HG02973 (cell line): ENCODE results near the gene WDFY4.

Experiments
- ATAC-seq: cut with Tn5 transposase; IDR thresholded peaks from one replicate; pipeline ENCODE4 v1.9.1; 2021; ENCODE audit warnings: moderate library complexity; ENCODE audit not compliant: unreplicated experiment

The WDFY4 gene

DNA sequence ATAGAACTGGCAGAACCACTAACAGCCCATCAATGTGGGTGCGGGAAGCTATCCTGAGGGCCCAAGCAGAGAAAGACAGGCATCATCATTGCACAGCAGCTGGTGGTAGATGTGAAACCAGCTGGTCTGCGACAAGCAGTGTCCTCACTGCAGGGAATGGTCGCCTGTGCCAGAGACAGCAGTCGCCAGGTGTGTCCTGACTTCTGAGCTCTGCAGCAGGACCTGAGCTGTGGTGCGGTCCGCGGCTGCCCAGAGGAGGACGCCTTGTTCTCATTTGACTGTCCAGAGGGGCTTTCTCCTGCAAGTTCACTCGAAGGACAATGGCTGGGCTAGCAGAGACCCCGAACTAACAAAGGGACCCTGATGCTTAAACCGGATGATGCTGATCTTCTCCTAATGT is 157.6 kb downstream of the WDFY4 start:
- no peak for ATAC-seq

DNA sequence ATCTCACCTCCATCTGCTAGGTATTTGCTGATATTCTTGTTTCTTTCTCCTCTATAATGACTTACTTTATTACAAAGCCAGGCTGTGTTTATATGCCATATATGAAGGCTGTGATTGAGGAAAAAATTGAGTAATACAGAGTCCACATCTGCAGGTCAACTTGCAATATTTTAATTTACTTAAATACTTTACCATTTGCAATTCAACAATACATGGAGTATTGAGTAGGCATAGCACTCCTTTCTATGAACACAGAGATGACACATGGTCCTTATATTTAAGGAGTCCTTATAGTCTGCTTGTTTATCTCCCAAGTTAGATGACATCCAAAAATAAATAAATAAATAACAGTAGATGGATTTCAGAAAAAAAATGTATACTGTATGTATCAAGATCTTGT is 158.5 kb downstream of the WDFY4 start:
- ATAC-seq = no peak

DNA sequence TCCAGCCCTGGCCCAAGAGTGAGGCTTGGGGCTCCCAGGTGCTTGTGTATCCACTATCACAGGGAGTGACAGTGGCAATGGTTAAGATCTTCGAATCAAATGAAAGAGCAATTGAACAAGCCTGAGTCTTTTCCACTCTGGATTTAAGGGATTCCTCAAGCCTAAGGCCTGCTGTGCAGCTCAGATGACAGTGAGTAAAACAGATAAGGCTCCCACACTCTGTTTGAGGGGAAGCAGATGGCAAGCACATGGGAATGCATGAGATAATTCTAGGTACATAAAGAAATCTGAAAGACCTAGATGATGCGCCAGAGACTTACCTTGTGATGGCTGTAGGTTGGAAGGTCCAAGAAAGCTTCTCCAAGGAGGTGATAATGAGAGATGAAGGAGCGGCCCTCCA is 159.9 kb downstream of the WDFY4 start:
- no peak for ATAC-seq

DNA sequence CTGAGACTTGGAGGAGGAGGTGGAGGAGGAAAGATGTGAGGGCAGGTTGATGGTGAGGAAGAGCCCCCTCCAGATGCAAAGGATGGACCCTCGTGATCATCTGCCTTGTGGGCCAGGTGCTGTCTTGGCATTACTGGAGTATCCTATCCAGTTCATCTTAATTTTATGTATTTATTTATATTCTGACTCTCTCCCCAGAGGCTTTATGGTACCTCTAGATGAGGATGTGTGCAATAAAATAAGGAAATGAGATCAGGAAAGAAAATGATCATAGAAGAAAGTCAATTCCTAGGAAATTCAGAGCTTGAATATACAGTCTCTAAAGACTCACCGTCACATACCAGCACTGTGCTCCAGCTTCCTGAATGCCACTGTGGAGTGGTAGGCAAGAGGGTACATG is 160.8 kb downstream of the WDFY4 start:
- no peak for ATAC-seq

DNA sequence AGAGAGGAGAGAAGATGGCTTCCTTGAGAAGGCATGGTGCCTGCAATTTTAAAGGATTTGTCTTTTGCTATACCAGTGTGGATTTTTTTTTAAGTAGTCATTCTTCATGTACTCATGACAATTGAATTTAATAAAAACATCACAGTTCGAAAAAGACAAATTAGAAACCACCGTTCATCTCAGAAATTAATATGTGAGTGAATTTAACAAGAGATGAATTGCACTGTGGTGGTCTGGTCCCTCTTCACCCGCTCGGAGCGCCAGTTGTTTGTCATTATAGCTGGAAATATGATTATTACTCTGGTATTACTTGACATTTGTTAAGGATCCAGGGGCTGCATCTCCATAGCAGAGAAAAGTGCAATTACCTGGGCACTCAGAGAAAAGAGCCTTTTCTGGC is 163.0 kb downstream of the WDFY4 start:
- no peak for ATAC-seq

DNA sequence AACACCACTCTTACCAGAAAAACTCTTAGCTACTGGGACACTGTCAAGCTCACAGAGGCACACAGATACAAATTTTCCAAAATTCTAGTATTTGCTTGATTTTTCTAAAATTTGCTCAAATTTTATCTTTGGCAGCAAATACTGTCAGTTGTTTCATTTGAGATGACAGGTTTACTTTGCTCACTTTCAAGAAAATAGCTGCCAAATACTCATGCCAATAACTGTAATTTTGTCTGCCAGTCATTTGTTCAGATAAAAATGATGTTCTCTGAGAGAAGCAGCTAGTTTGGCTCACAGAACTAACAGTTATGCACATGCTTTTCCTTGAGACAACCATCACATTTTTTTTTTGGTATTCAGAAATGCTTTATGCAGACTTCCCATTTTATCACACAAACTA is 172.2 kb downstream of the WDFY4 start:
- no peak for ATAC-seq

DNA sequence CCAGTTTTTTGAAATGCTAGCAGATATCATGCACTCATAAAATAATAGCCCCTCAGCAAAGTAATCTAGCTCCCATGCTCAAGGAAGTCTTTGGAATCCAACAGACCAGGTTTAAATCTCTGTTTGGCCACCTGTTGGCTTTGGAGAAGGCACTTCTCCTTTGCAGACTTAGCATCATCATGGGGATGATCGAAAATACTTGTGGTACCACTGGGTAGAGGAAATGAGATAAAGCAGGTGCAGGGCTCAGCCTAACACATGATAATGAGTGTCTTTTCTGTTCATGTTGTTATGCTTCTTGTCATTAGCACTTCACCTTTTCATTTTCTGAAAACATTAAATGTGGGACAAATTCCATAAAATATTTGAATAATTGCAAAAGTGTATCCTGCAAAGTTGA is 187.6 kb downstream of the WDFY4 start:
- ATAC-seq = no peak

DNA sequence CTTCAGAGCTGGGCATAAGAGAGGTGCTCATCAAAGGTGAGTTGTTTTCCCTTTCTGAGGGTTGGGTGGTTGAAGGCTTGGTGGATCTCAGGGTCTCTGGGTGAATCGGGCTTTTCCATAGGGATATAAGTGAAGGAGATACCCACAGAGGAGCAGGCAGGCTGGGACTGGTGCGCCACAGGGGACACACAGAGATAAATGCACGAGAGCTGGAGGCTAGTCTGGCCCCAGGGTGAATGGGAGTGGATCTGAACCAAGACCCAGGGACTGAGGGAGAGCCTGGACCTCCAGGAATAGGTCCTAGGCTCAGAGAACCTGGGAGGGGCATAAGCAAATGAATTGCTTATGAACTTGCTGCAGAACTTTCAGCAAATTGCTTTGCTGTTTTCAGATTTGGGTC is 193.4 kb downstream of the WDFY4 start:
- ATAC-seq = no peak

DNA sequence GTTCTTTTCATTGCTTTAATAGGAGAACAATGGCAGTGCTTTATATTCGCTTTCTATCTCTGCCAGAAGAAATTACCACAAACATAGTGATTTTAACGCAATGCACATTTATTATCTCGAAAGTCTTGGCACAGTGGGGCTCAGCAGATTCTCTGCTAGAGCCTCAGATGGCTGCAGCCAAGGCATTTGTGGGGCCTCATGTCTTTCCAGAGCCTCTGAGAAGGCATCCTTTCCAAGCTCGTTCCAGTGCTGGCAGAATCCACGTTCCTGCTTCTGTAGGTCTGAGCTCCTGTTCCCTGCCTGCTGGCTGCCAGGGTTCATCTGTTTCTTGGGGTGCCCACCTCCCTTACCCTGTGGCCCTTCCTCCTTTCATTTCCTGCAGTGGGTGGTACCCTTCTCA is 194.8 kb downstream of the WDFY4 start:
- ATAC-seq = no peak

DNA sequence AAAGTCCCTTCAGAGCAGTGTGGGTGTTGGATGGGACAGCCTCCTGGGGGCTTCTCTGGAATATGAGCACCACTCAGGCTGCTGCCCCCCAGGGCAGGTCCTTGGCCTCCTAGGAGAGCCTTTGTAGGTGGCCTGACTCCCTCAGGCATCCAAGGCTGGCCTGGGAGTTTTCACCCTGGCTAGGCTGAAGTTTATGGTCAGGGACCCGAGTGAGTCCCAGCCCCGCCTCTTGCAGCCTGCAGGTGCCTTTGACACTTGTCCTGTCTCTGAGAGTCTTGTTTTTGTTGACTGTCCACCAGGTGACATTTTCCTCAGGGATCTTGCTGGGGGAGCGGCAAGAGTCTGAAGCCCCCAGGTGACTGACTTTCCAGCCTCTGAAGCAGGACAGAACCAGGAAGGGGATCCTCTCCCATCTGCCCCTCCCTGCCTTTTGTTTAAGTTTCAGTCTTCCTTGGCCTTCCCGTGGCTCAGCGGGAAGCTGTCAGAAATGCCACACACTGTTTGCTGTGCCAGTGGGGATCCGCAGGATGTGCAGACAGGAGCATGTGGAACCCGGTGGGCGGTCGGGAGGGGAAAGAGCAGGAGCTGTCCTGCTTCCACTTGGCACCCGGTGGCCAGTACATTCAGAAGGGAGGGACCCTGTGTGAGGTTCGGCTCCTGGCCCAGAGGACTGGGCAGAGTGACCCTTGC is 195.5 kb downstream of the WDFY4 start:
- no peak for ATAC-seq

DNA sequence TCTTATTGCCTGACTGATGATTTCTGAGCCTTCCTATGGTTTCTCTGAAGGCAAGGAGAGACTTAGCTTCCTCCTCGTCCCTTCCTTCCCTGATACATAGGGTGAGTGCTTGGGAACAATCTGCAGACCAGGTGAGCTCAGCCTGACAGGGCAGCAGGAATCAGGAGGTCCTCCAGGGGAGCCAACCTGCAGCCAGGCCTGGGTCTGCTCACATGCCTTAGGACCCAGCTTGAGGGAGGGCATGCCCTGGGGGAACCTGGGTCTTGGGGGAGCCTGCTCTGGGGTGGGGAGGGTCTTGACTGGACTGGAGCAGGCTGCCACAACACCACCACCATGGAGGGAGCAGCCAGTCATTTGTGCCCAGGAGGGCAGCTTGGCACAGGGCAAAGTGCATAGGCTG is 197.3 kb downstream of the WDFY4 start:
- no peak for ATAC-seq

DNA sequence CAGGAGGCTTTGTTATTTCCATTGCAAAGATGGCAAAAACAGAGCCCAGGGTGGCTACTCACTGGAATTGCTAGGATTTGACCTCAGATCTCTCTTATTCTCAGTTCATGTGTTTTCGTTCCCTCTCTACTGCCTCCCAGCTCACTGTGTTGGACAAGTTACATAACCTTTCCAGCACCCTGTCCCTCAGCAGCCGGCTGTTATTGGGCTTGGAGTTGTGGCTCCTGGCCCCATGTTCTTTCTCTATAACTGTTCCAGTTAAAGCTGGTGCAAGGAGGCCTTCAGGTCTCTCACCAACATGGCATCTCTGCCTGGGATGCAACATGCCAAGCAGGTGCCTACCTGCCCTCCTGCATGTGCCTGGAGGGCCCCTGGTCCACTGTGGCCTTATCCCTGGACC is 198.2 kb downstream of the WDFY4 start:
- ATAC-seq = no peak

DNA sequence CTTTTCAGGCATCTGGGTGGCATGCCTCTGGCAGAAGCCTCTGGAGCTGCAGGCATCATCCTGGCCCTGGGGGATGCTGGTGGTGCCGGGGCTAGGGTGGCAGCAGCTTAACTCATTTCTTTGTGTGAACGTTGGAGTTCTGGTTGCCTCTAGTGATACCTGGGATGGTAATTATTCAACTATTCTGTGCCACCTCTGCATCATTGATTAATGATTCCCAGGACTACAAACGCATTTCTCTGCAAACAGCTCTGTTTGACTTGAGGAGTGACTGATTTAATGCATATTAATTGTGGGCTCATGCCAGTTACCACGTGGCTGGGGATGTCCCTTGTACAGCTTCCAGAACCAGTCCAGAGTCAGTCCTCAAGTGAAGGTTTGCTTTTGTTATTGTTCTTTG is 199.0 kb downstream of the WDFY4 start:
- no peak for ATAC-seq

DNA sequence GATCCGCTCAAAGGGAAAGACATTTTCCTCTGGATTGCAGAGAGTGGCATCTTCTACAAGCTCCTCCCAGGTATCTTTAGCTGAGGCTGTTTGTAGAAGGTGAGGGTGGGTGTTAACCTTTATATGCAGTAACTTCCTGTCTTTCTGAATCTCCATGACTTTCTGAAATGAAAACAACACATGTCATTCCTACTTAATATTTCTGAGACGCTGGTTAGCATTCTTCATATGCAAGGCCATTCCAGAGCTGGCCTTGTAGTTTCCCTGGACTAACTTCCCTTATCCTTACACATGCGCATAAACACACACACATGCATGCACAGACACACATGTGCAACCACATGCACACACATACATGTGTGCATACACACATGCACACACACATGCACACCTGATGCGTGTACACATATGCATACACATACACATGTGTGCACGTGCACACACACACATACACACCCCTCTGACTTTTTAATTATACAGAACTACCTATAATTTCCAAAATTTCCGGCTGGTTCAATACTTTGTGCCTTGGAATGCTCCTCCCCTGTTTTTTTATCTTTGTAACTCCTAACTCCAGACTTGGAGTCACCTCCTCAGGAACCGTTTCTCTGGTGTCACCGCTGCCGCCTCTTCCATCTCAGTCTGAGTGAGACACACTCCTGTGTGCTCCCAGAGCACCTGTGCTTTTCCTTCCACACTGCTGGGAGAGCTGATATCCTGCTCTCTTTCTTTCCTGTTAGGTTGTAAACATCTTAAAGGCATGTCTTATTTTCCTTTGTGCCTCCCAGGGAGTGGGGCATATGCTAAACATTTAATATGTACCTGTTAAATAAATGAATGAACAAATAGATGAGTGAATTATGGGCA is 199.7 kb downstream of the WDFY4 start:
- no peak for ATAC-seq

DNA sequence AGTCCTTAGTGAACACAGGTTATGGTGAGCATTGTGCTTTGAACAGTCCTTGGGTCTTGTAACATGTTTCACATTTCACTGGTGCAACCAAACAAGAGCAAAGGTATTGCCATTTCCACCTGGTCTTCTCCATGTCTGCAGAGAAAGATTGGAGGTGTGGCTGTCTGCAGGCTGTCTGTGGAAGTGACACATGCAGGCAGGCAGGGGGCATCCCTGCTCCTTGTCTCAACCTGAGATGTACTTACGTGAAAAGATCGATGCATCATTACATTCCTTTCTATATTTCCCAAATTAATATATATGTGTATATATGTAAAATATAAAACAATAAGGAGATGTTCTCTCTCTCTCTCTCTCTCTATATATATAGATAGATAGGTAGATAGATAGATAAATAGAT is 200.7 kb downstream of the WDFY4 start:
- no peak for ATAC-seq

DNA sequence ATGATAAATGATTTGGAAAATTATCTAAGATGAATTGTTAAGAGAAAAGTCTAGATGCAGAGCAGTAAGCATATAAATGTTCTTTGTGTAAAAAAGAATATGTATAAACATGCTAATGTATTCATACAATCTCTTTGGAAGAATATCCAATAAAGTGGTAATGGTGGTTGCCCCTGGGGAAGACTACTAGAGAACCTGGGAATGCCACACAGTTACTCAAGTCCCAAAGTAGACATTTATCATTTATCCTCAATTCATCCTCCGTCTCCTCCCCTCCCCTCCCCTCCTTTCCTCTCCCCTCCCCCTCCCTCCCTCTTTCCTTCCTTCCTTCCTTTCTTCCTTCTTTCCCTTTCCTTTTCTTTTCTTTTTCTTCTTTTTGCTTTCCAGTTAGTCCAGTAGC is 203.3 kb downstream of the WDFY4 start:
- ATAC-seq = no peak

DNA sequence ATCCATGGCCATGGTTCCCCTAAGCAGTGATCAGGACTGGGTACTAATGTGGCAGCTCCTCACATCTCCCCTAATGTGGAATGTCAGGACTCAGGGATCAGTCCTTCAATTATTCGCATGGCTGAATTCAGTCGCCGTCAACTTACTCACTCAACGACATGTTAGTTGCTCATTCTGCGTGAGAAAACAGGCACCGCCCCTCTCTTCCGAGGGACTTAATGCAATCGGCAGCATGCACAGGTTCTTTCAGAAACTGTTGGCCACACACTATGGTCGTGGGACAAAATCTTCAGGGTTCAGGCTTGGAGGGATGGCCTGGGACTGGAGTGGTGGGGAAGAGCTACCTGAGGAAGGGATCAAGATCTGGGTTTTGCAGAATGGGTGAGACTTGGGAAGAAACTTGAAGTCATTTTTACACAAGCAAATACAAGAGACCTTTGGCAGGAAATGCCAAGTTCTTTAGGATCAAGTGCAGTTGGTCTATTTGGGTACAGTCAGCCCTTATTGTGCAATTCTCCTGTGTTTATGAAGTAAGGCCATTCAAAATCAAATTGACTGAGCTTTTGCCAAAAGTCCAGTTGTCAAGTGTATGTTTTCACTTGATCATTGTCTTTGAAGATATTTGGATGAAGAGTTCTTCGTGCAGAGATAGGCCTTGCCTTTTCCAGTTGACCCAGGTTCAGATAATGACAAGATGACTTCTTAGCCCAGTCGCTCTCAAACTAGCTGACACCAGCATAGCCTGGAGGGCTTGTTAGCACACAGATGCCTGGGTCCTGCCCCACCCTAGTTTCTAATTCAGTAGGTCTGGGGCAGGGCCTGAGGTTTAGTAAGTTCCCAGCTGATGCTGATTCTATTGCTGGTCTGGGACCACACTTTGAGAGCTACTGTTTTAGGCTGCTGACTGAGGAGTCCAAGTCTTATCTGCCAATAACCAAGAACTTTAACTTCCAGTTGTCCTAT is 206.5 kb downstream of the WDFY4 start:
- no peak for ATAC-seq

DNA sequence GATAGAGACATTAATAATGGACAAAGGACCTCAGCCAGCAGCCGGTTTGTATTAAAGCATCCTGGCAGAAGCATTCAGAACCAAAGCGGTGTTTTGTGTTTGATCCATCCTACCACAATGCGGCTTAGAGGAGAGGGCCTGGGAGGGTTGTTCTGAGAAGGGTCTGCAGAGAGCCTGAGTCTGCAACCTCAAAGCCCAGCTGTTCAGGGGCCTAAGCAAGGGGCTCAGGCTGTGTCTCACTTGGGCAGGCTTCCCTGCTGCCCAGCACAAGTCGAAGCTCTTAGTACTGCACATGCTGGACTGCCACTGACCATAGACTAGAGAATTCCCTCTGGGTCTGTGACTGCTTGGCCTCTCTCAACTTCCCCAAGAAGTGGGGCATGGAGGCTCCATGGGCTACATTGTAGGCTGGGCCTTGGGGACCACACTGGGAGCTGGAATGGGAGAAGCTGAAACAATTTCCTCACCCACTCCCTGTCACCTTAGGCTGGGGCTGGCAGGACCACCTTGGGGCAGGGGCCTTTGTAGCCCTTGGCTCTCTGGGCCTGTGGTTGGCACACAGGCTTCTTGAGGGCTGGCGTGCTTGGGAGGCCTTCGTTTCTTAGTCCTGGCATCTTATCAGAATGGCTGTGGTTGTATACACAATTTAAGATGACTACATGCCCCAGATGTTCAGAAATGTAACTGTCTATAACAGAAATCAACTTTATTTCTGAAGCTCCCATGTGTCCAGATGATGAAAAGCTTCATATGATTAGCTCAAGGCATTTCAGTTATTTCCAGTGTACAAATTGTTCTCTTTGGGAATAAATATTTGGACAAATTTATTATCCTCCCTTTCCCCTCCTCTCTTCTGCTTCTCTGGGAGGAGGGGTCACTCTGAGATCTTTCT is 210.5 kb downstream of the WDFY4 start:
- no peak for ATAC-seq

DNA sequence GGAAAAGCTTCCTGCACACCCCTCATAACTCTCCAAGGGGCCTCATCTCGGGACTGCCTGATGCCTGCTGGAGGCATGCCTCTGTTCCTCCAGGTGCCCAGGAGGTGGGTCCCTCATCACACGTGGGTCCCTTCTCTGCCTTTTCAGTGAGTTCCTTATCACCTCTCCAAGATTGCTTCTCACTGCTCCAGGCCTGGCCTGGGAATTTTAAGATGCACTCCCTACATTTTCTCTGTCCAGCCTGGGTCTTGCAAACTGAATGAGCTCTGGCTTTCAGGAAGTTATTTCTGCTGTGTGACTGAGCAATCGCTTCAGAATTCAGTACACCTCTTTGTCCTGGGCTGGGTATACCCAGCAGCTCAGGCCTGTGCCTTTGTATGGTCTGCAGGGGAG is 211.1 kb downstream of the WDFY4 start:
- no peak for ATAC-seq

DNA sequence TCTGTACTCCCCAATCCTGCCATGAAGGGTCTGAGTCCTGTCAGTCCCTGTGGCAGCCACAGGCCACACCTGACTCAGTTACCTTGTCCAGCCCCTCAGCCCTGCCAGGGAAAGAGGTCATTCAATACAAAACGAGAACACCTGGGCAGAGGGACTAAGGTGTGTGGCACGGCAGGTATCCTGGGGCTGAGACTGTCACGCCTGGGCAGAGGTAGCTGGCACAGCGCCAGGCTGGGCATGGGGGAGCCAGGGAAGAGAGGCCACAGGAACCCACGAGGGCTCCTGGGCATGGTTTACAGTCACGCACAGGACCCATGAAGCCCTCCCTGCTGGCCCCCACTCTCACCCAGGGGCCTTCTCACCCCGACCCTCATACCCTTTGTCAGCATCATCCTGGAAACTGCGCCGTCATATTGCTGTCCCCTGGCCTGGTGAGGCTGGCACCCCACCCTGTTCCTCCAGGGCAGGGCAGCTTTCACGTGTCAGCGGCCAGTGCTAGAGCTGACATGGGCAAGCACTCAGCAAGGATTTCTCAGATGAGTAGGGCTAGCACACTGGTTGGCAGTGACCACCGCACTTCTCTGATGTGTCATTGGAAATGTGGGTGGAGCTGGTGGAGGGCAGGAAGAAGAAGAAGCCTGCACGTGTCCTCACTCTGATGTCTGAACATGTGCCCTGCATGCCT is 212.2 kb downstream of the WDFY4 start:
- no peak for ATAC-seq
